GM12878 (cell line): ENCODE measurements around the gene POLE4. TPM values are rescaled to one million over a fixed set of nuclear protein-coding genes. Genes with fewer than 3 reads are reported as not detected.

Experiments used
- ATAC-seq: fragments of 200-7000 bp; cut with Tn5 transposase; 3 replicates; pipeline ENCODE4 v1.9.1; 2020; ENCODE audit warnings: mild to moderate bottlenecking, moderate library complexity
- BruUV-seq: library from RNA; stranded (reverse); fragments of 400-500 nt; replicated peaks from 2 replicates; lab custom pipeline; 2021; lab: Mats Ljungman, UMichigan
- CTCF ChIA-PET: fragments of 300-600 bp; sonication (Branson Sonifier 250); formaldehyde crosslinking; extraction: SDS; loops from one replicate; lab custom pipeline; 2021; ENCODE audit warnings: inconsistent platforms; lab: Yijun Ruan, JAX
- POLR2A ChIA-PET: fragments of 350-600 bp; formaldehyde crosslinking; extraction: SDS; loops from one replicate; lab custom pipeline; 2021; ENCODE audit warnings: inconsistent platforms; lab: Charles Lee
- RAD21 ChIA-PET: fragments of 300-600 bp; sonication (Branson Sonifier 250); formaldehyde crosslinking; loops from one replicate; lab custom pipeline; 2023; ENCODE audit warnings: antibody characterized with exemption; ENCODE audit not compliant: unreplicated experiment; lab: Charles Lee
- SMC1A ChIA-PET: fragments of 300-600 bp; sonication (Branson Sonifier 250); formaldehyde crosslinking; loops from one replicate; lab custom pipeline; 2023; ENCODE audit not compliant: unreplicated experiment, uncharacterized antibody; lab: Charles Lee
- DNase-seq: peaks from one replicate; pipeline ENCODE4 v3.0.0-alpha.2; 2011; ENCODE audit warnings: low read depth, low spot score
- FAIRE-seq: peaks from 3 replicates; lab custom pipeline; 2011; peaks lifted over from hg19 to GRCh38; lab: Jason Lieb, UNC
- H2AFZ ChIP-seq: 2 replicates; pipeline ENCODE4 v1.6.0; 2011; ENCODE audit warnings: low read depth, low read length, control low read depth; ENCODE audit not compliant: control insufficient read depth
- H3K27ac ChIP-seq: 2 replicates; pipeline ENCODE4 v1.5.1; 2011; ENCODE audit warnings: control low read depth; ENCODE audit not compliant: control insufficient read depth, insufficient read depth
- H3K27me3 ChIP-seq, 2 experiments: replicated peaks in 1 of 2; 2 replicates each; pipeline versions ENCODE4 v1.6.0 to v1.6.1; 2011; ENCODE audit warnings: low read length in 1 of 2; ENCODE audit not compliant: control insufficient read depth in 2 of 2, insufficient read depth in 2 of 2
- H3K36me3 ChIP-seq, 2 experiments: 2 replicates each; pipeline ENCODE4 v1.5.1; 2011; ENCODE audit warnings: low read length in 1 of 2; ENCODE audit not compliant: control insufficient read depth in 2 of 2, insufficient read depth in 2 of 2
- H3K4me1 ChIP-seq: 2 replicates; pipeline ENCODE4 v1.6.1; 2011; ENCODE audit warnings: mild to moderate bottlenecking, low read length, moderate library complexity, mixed read lengths; ENCODE audit not compliant: control insufficient read depth, insufficient read depth
- H3K4me2 ChIP-seq: 2 replicates; pipeline ENCODE4 v1.6.0; 2011; ENCODE audit warnings: control low read depth; ENCODE audit not compliant: control insufficient read depth, insufficient read depth
- H3K4me3 ChIP-seq: fragments of 200-600 bp; sonication (generic); 2 replicates; pipeline ENCODE4 v1.5.1; 2016
- H3K79me2 ChIP-seq: 2 replicates; pipeline ENCODE4 v1.6.0; 2011; ENCODE audit warnings: low read length; ENCODE audit not compliant: control insufficient read depth, insufficient read depth
- H3K9ac ChIP-seq: 2 replicates; pipeline ENCODE4 v1.8.0; 2011; ENCODE audit warnings: low read length, control low read depth, mixed read lengths; ENCODE audit not compliant: control insufficient read depth, insufficient read depth
- H3K9me3 ChIP-seq: replicated peaks from 3 replicates; pipeline ENCODE4 v1.5.1; 2011; ENCODE audit warnings: mild to moderate bottlenecking, low read length; ENCODE audit not compliant: control insufficient read depth, insufficient read depth
- H4K20me1 ChIP-seq: 2 replicates; pipeline ENCODE4 v1.6.0; 2011; ENCODE audit not compliant: control insufficient read depth, insufficient read depth
- KAT2A ChIP-seq: conservative IDR thresholded peaks from 2 replicates; pipeline ENCODE4 v1.6.1; 2011; ENCODE audit warnings: low read depth, low read length; ENCODE audit not compliant: control insufficient read depth
- NFXL1 ChIP-seq: fragments of 450-650 bp; IDR thresholded peaks from 2 replicates; pipeline ENCODE4 v1.6.1; 2017; ENCODE audit warnings: antibody characterized with exemption, mild to moderate bottlenecking, borderline replicate concordance
- NFYB ChIP-seq: IDR thresholded peaks from 2 replicates; pipeline ENCODE4 v1.6.1; 2011; ENCODE audit warnings: low read depth, mild to moderate bottlenecking, low read length, improper control_type of control experiment, moderate library complexity; ENCODE audit not compliant: insufficient read depth
- NR2C1 ChIP-seq: fragments of 450-650 bp; IDR thresholded peaks from 2 replicates; pipeline ENCODE4 v1.6.1; 2017; ENCODE audit warnings: antibody characterized with exemption, mild to moderate bottlenecking, moderate library complexity
- SIN3A ChIP-seq: IDR thresholded peaks from 2 replicates; pipeline ENCODE4 v1.6.1; 2012; ENCODE audit warnings: low read depth, low read length, improper control_type of control experiment
- SUZ12 ChIP-seq: fragments of 200-600 bp; sonication (generic); IDR thresholded peaks from one replicate; pipeline ENCODE4 v1.6.1; 2018; ENCODE audit warnings: antibody characterized with exemption, mild to moderate bottlenecking; ENCODE audit not compliant: unreplicated experiment
- WRNIP1 ChIP-seq: IDR thresholded peaks from 2 replicates; pipeline ENCODE4 v1.6.1; 2011; ENCODE audit warnings: low read depth, low read length, improper control_type of control experiment, borderline replicate concordance
- ZBED1 ChIP-seq: IDR thresholded peaks from 2 replicates; pipeline ENCODE4 v1.6.1; 2016; ENCODE audit warnings: borderline replicate concordance
- WGBS: methylation state at CpG from one replicate; pipeline ENCODE4 v1.1.6; 2016; ENCODE audit warnings: low lambda C conversion rate; ENCODE audit not compliant: insufficient replicate concordance, insufficient coverage; ENCODE audit errors: missing lambda C conversion rate; 5-methylcytosine and 5-hydroxymethylcytosine counted together
- in situ Hi-C: fragments of 300-500 bp; cut with MboI; formaldehyde crosslinking; loops from 9 replicates; pipeline ENCODE4 v1.14.3; 2018; ENCODE audit warnings: mixed read lengths
- intact Hi-C: fragments of 100-400 bp; cut with micrococcal nuclease; formaldehyde crosslinking; loops from one replicate; pipeline ENCODE4 v1.14.2; 2022; ENCODE audit not compliant: unreplicated experiment
- polyA plus RNA-seq, 11 experiments: library from polyadenylated mRNA; depleted of rRNA in 4 of 11; unstranded in 6 of 11; stranded (reverse) in 5 of 11; fragments of >200 nt; fragmentation: Nextera tagmentation in 4 of 11; fragmentation: Illumina TruSeq in 1 of 11; extraction: Ambion mirVana in 4 of 11; extraction: Trizol in 1 of 11; gene quantifications; 1 replicate in 1 of 11; 2 replicates in 10 of 11; pipeline versions ENCODE4 v1.2.1 to v1.2.3, GENCODE V29; 2011 to 2016; ENCODE audit warnings: inconsistent platforms in 2 of 11, missing spikeins in 2 of 11, low read depth in 1 of 11
- total RNA-seq, 4 experiments: library from RNA; depleted of rRNA in 3 of 4; stranded (reverse); fragments of >200 nt in 3 of 4; fragmentation: Illumina TruSeq in 1 of 4; extraction: Trizol in 1 of 4; gene quantifications; 2 replicates each; pipeline versions ENCODE4 v1.2.1 to v1.2.3, GENCODE V29; 2013 to 2021
- TF ChIP-seq, protein P1 (sequence below): IDR thresholded peaks from 2 replicates; pipeline ENCODE4 v1.6.1; 2011; ENCODE audit warnings: low read depth, low read length, improper control_type of control experiment, borderline replicate concordance
- TF ChIP-seq, protein P2 (sequence below): IDR thresholded peaks from 2 replicates; pipeline ENCODE4 v1.6.1; 2012; ENCODE audit warnings: low read depth, low read length, improper control_type of control experiment
- TF ChIP-seq, protein P3 (sequence below): fragments of 450-650 bp; IDR thresholded peaks from 2 replicates; pipeline ENCODE4 v1.6.1; 2018; ENCODE audit warnings: borderline replicate concordance, mild to moderate bottlenecking; ENCODE audit not compliant: partially characterized antibody
- TF ChIP-seq, protein P4 (sequence below): fragments of 450-650 bp; IDR thresholded peaks from 2 replicates; pipeline ENCODE4 v1.6.1; 2017; ENCODE audit warnings: borderline replicate concordance

The POLE4 gene
- total and polyA plus RNA-seq, 10 of the 15 experiments (the other 5 are each of a cell fraction or from before 2014, with no cell fraction given): 38.5 to 221 (median 66.8) TPM

DNA sequence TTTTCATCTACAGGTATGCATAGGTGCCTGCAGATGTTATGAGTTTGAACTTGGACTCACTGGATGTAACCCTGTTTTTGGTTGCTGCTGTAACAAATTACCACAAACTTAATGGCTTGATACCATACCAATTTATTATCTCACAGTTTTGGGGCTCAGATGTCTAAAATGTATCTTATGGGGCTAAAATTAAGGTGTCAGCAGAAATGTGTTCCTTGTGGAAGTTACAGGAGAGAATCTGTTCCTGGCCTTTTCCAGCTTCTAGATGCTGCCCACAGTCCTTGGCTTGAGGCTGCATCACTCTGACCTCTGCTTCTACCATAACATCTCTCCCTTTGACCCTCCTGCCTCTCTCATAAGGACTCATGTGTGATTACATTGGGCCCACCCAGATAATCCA lies 47.6 kb downstream of the POLE4 start:
- no peaks in the 10 kb centered on the region for H3K4me1 ChIP-seq
- DNase-seq (no peak), ATAC-seq (no peak), FAIRE-seq (peak; percentile 7)
- H3K27me3 ChIP-seq: no peaks in the 10 kb centered on the region
- ChIA-PET CTCF (no interaction called here), POLR2A (no interaction called here), SMC1A (interaction anchor here (0.6 kb wide), 1 partner anchor 196 kb away, joined by 3 read pairs; no protein-coding TSS in a partner anchor), RAD21 (no interaction called here)
- no peak overlapping the region for H2AFZ ChIP-seq
- H4K20me1 ChIP-seq: no peaks in the 10 kb centered on the region
- H3K27ac ChIP-seq: no peak overlapping the region
- H3K4me3 ChIP-seq: no peak overlapping the region
- no peak overlapping the region for H3K9ac ChIP-seq
- TF ChIP-seq, protein P1, sequence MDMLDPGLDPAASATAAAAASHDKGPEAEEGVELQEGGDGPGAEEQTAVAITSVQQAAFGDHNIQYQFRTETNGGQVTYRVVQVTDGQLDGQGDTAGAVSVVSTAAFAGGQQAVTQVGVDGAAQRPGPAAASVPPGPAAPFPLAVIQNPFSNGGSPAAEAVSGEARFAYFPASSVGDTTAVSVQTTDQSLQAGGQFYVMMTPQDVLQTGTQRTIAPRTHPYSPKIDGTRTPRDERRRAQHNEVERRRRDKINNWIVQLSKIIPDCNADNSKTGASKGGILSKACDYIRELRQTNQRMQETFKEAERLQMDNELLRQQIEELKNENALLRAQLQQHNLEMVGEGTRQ: no peak
- TF ChIP-seq SUZ12: no peak
- no peak for TF ChIP-seq NR2C1
- H3K36me3 ChIP-seq: no peaks in the 10 kb centered on the region
- no peaks in the 10 kb centered on the region for H3K9me3 ChIP-seq
- in situ Hi-C loops: no loop called here
- H3K4me2 ChIP-seq: no peak overlapping the region
- intact Hi-C loops: no loop called here
- H3K79me2 ChIP-seq: no peaks in the 10 kb centered on the region
- BruUV-seq: no TSS peak

DNA sequence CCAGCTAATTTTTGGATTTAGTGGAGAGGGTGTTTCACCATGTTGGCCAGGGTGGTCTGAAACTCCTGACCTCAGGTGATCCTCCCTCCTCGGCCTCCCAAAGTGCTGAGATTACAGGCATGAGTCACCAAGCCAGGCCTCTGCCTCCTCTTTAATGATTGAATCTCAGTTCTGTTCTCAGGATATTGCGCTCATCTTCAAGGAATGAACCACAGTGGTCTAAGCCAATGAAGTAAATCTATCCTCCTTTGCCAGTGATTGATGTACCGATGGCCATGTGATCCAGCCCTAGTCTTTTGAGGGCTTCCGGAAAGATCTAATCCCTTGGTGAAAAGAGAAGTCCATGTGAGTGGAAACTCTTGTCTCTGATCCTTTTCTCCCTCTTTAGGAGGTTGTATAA lies 48.6 kb downstream of the POLE4 start:
- intact Hi-C loops (no loop called here), in situ Hi-C loops (no loop called here)
- ChIA-PET RAD21 (no interaction called here), CTCF (interaction anchor here (0.6 kb wide), 1 partner anchor 84 kb away, joined by 4 read pairs; no protein-coding TSS in a partner anchor), SMC1A (no interaction called here), POLR2A (no interaction called here)
- BruUV-seq: no TSS peak
- H3K4me3 ChIP-seq: no peak overlapping the region
- no peak overlapping the region for H2AFZ ChIP-seq
- no peaks in the 10 kb centered on the region for H3K36me3 ChIP-seq
- H3K9ac ChIP-seq: no peak overlapping the region
- H3K4me2 ChIP-seq: no peak overlapping the region
- H3K27me3 ChIP-seq: no peaks in the 10 kb centered on the region
- H3K79me2 ChIP-seq: no peaks in the 10 kb centered on the region
- H3K4me1 ChIP-seq: no peaks in the 10 kb centered on the region
- TF ChIP-seq NFXL1 (no peak), WRNIP1 (no peak), KAT2A (no peak), ZBED1 (no peak), NFYB (no peak), SIN3A (no peak)
- TF ChIP-seq, protein P2, sequence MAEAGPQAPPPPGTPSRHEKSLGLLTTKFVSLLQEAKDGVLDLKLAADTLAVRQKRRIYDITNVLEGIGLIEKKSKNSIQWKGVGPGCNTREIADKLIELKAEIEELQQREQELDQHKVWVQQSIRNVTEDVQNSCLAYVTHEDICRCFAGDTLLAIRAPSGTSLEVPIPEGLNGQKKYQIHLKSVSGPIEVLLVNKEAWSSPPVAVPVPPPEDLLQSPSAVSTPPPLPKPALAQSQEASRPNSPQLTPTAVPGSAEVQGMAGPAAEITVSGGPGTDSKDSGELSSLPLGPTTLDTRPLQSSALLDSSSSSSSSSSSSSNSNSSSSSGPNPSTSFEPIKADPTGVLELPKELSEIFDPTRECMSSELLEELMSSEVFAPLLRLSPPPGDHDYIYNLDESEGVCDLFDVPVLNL: no peak
- TF ChIP-seq, protein P3, sequence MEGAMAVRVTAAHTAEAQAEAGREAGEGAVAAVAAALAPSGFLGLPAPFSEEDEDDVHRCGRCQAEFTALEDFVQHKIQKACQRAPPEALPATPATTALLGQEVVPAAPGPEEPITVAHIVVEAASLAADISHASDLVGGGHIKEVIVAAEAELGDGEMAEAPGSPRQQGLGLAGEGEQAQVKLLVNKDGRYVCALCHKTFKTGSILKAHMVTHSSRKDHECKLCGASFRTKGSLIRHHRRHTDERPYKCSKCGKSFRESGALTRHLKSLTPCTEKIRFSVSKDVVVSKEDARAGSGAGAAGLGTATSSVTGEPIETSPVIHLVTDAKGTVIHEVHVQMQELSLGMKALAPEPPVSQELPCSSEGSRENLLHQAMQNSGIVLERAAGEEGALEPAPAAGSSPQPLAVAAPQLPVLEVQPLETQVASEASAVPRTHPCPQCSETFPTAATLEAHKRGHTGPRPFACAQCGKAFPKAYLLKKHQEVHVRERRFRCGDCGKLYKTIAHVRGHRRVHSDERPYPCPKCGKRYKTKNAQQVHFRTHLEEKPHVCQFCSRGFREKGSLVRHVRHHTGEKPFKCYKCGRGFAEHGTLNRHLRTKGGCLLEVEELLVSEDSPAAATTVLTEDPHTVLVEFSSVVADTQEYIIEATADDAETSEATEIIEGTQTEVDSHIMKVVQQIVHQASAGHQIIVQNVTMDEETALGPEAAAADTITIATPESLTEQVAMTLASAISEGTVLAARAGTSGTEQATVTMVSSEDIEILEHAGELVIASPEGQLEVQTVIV: no peak
- TF ChIP-seq, protein P4, sequence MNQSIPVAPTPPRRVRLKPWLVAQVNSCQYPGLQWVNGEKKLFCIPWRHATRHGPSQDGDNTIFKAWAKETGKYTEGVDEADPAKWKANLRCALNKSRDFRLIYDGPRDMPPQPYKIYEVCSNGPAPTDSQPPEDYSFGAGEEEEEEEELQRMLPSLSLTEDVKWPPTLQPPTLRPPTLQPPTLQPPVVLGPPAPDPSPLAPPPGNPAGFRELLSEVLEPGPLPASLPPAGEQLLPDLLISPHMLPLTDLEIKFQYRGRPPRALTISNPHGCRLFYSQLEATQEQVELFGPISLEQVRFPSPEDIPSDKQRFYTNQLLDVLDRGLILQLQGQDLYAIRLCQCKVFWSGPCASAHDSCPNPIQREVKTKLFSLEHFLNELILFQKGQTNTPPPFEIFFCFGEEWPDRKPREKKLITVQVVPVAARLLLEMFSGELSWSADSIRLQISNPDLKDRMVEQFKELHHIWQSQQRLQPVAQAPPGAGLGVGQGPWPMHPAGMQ: no peak
- no peak for ATAC-seq
- WGBS: 97% methylated on average over 4 of the region's 4 CpGs
- no peak overlapping the region for H3K27ac ChIP-seq
- FAIRE-seq: no peak
- H3K9me3 ChIP-seq: no peaks in the 10 kb centered on the region
- no peak for DNase-seq
- no peaks in the 10 kb centered on the region for H4K20me1 ChIP-seq
